ENCODE data around the gene SAPCD1.
A peak's percentile ranks its signal among the peaks of the same experiment; 100 is the strongest.

The SAPCD1 gene

DNA sequence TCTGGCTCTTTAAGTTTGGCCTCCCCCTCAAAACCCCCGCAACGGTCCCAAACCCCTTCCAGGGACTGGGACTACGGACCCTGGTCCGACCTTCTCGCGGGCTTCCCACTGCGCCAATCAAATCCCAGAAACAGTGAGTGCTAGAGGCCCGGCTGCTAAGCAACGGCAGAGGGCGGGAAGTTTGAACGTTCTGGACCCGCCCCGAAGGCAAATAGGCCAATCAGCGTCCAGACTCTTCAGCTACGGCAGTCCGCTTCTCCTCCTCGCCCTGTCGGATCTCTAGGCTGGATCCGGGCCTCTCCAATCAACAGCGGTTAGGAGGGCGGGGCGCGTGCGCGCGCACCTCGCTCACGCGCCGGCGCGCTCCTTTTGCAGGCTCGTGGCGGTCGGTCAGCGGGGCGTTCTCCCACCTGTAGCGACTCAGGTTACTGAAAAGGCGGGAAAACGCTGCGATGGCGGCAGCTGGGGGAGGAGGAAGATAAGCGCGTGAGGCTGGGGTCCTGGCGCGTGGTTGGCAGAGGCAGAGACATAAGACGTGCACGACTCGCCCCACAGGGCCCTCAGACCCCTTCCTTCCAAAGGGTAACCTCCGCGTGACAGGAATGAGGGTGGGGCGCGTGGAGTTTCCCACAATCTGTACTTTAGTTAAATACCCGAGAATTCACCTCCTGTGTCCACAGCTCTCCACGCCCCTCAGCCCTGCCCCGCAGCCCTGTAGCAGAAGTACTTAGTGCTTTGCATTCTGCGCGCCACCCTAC is 22.6 kb upstream of the SAPCD1 start, which contains the start of gene MSH5:
TSS of gene MSH5 (plus strand) at position 367 of the 758 bp plus-strand sequence. CDS start 462 bp downstream, outside the sequence.
- peaks cover 28% of the 10 kb centered on the region for H3K4me1 ChIP-seq (ENCODE audit: control insufficient read depth, insufficient read depth, low read length, unreplicated experiment)
- peak within 1 kb of the TSS; percentile 67 for H2AFZ ChIP-seq (ENCODE audit: low read length, unreplicated experiment)
- H3K4me3 ChIP-seq (ENCODE audit: low read depth, low read length) = peak within 1 kb of the TSS; percentile 80
- H3K79me2 ChIP-seq (ENCODE audit: control insufficient read depth, insufficient read depth, low read length, unreplicated experiment) = peaks cover 32% of the 10 kb centered on the region
- no peaks in the 10 kb centered on the region for H3K36me3 ChIP-seq (ENCODE audit: insufficient read depth, low read length)
- H3K27ac ChIP-seq (ENCODE audit: low read depth, low read length) = peak within 1 kb of the TSS; percentile 89
- no peaks in the 10 kb centered on the region for H3K27me3 ChIP-seq (ENCODE audit: insufficient read depth, low read length)

DNA sequence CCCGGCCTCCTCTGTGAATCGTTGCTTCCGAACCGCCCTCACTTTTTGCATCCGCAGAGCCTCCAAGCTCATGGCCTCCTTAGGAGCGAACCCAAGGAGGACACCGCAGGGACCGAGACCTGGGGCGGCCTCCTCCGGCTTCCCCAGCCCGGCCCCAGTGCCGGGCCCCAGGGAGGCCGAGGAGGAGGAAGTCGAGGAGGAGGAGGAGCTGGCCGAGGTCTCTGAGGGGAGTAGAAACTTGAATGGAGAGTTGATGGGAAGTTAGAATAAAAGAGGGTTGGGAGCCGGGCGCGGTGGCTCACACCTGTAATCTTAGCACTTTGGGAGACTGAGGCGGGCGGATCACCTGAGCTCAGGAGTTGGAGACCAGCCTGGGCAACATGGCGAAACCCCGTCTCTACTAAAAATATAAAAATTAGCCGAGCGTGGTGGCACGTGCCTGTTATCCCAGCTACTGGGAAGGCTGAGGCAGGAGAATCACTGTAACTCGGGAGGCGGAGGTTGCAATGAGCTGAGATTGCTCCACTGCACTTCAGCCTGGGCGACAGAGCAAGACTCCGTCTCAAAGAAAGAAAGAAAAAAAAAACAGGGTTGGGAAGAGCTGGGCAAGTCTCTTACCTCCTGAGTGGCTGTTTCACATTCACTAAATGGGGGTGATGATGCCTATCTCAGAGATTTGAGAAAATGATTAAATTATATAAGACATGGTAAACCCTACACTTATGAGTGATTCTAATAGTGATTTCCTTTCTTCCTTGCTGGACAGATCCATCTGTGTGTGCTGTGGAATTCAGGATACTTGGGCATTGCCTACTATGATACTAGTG is 21.8 kb upstream of the SAPCD1 start:
- H3K36me3 ChIP-seq (ENCODE audit: insufficient read depth, low read length) = no peaks in the 10 kb centered on the region

GRCh38 chr6:31741815-31742214 is 20.6 kb upstream of the SAPCD1 start:
- Histone ChIP-seq H3K4me1 (ENCODE audit: control insufficient read depth, insufficient read depth, low read length, unreplicated experiment) (peaks cover 24% of the 10 kb centered on the region), H3K4me3 (ENCODE audit: low read depth, low read length) (no peak overlapping the region), H3K27me3 (ENCODE audit: insufficient read depth, low read length) (no peaks in the 10 kb centered on the region), H3K27ac (ENCODE audit: low read depth, low read length) (no peak overlapping the region), H3K79me2 (ENCODE audit: control insufficient read depth, insufficient read depth, low read length, unreplicated experiment) (peaks cover 12% of the 10 kb centered on the region), H3K36me3 (ENCODE audit: insufficient read depth, low read length) (no peaks in the 10 kb centered on the region), H2AFZ (ENCODE audit: low read length, unreplicated experiment) (no peak overlapping the region)

More for the DNA sequence above, 21.8 kb upstream of the SAPCD1 start:
- peak overlapping the region; percentile 15; the same call in 1 of the 2 replicates for H3K27ac ChIP-seq (ENCODE audit: low read depth, low read length)
- no peaks in the 10 kb centered on the region for H3K27me3 ChIP-seq (ENCODE audit: insufficient read depth, low read length)
- H2AFZ ChIP-seq (ENCODE audit: low read length, unreplicated experiment) = peak overlapping the region; percentile 0
- peaks cover 28% of the 10 kb centered on the region for H3K4me1 ChIP-seq (ENCODE audit: control insufficient read depth, insufficient read depth, low read length, unreplicated experiment)
- H3K79me2 ChIP-seq (ENCODE audit: control insufficient read depth, insufficient read depth, low read length, unreplicated experiment) = peaks cover 25% of the 10 kb centered on the region
- peak overlapping the region; percentile 80 for H3K4me3 ChIP-seq (ENCODE audit: low read depth, low read length)

GRCh38 chr6:31742894-31743293 is 19.6 kb upstream of the SAPCD1 start:
- H3K79me2 ChIP-seq (ENCODE audit: control insufficient read depth, insufficient read depth, low read length, unreplicated experiment) = peaks cover 11% of the 10 kb centered on the region
- no peak overlapping the region for H3K27ac ChIP-seq (ENCODE audit: low read depth, low read length)
- no peak overlapping the region for H3K4me3 ChIP-seq (ENCODE audit: low read depth, low read length)
- H3K4me1 ChIP-seq (ENCODE audit: control insufficient read depth, insufficient read depth, low read length, unreplicated experiment) = peaks cover 17% of the 10 kb centered on the region
- no peaks in the 10 kb centered on the region for H3K27me3 ChIP-seq (ENCODE audit: insufficient read depth, low read length)
- H3K36me3 ChIP-seq (ENCODE audit: insufficient read depth, low read length) = peaks cover 6% of the 10 kb centered on the region; the same call in 1 of the 2 replicates
- H2AFZ ChIP-seq (ENCODE audit: low read length, unreplicated experiment) = no peak overlapping the region

DNA sequence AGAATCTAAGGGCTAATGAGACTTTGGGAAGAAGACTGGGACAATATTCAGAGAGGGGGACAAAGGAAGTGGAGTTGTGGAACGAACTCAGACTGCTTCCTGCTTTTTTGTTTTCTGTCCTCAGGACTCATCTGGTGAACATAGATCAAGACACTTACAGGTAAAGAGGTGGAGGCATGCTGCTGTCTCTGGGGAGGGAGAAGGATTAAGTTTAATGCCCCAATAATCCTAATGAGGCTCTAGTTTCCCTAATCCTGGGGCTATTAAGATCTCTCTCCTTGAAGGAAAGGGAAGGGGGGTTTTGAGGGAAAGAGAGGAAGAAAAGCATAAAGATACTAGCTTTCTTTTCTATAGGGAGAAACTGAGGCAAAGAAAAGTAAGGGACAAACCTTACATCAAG is 18.0 kb upstream of the SAPCD1 start:
- peaks cover 8% of the 10 kb centered on the region; the same call in 1 of the 2 replicates for H3K36me3 ChIP-seq (ENCODE audit: insufficient read depth, low read length)
- no peak overlapping the region for H3K4me3 ChIP-seq (ENCODE audit: low read depth, low read length)
- no peaks in the 10 kb centered on the region for H3K27me3 ChIP-seq (ENCODE audit: insufficient read depth, low read length)
- H3K79me2 ChIP-seq (ENCODE audit: control insufficient read depth, insufficient read depth, low read length, unreplicated experiment) = peaks cover 11% of the 10 kb centered on the region
- no peak overlapping the region for H2AFZ ChIP-seq (ENCODE audit: low read length, unreplicated experiment)
- H3K27ac ChIP-seq (ENCODE audit: low read depth, low read length) = no peak overlapping the region
- H3K4me1 ChIP-seq (ENCODE audit: control insufficient read depth, insufficient read depth, low read length, unreplicated experiment) = peaks cover 3% of the 10 kb centered on the region

GRCh38 chr6:31749301-31750036 is 13.0 kb upstream of the SAPCD1 start:
- H3K27ac ChIP-seq (ENCODE audit: low read depth, low read length) = no peak overlapping the region
- H3K27me3 ChIP-seq (ENCODE audit: insufficient read depth, low read length) = no peaks in the 10 kb centered on the region
- peaks cover 11% of the 10 kb centered on the region; the same call in 1 of the 2 replicates for H3K36me3 ChIP-seq (ENCODE audit: insufficient read depth, low read length)
- H3K79me2 ChIP-seq (ENCODE audit: control insufficient read depth, insufficient read depth, low read length, unreplicated experiment) = no peaks in the 10 kb centered on the region
- no peak overlapping the region for H2AFZ ChIP-seq (ENCODE audit: low read length, unreplicated experiment)
- H3K4me3 ChIP-seq (ENCODE audit: low read depth, low read length) = no peak overlapping the region
- H3K4me1 ChIP-seq (ENCODE audit: control insufficient read depth, insufficient read depth, low read length, unreplicated experiment) = peaks cover 14% of the 10 kb centered on the region

- no peak overlapping the region for H2AFZ ChIP-seq (ENCODE audit: low read length, unreplicated experiment)
- H3K79me2 ChIP-seq (ENCODE audit: control insufficient read depth, insufficient read depth, low read length, unreplicated experiment) = no peaks in the 10 kb centered on the region
- H3K27ac ChIP-seq (ENCODE audit: low read depth, low read length) = no peak overlapping the region
- H3K4me1 ChIP-seq (ENCODE audit: control insufficient read depth, insufficient read depth, low read length, unreplicated experiment) = peaks cover 14% of the 10 kb centered on the region
- peaks cover 11% of the 10 kb centered on the region; the same call in 1 of the 2 replicates for H3K36me3 ChIP-seq (ENCODE audit: insufficient read depth, low read length)
- no peak overlapping the region for H3K4me3 ChIP-seq (ENCODE audit: low read depth, low read length)
- no peaks in the 10 kb centered on the region for H3K27me3 ChIP-seq (ENCODE audit: insufficient read depth, low read length)
Observed at GRCh38 chr6:31750411-31751022, 11.9 kb upstream of the SAPCD1 start.

DNA sequence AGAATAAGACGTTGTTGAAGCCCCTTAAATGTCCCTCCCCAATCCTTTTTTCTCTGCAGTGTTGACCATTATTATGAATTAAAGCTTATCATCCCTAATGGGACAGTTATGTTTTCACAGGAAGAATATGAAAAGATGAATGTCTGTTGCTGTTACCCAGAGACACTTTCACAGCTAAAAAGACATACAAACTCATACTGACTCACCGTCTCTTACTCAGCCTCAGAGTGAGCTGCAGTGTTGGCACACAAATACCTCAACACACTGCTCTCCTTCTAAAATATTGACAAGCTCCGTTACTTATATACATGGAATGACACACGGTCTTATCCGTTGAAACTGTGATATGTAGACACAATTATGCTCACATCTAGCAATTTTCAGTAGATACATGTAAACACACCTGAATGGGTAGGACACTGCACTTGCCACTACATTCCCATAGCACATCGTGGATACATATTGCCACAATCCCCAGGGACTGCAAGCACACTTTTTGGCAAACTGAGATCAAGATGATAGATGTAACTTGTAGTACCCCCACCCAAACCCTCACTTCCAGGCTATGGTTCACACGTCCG is 9.6 kb upstream of the SAPCD1 start:
- Histone ChIP-seq H3K27ac (ENCODE audit: low read depth, low read length) (peak overlapping the region; percentile 69), H3K4me3 (ENCODE audit: low read depth, low read length) (no peak overlapping the region), H2AFZ (ENCODE audit: low read length, unreplicated experiment) (no peak overlapping the region), H3K79me2 (ENCODE audit: control insufficient read depth, insufficient read depth, low read length, unreplicated experiment) (no peaks in the 10 kb centered on the region), H3K27me3 (ENCODE audit: insufficient read depth, low read length) (no peaks in the 10 kb centered on the region), H3K4me1 (ENCODE audit: control insufficient read depth, insufficient read depth, low read length, unreplicated experiment) (peaks cover 11% of the 10 kb centered on the region), H3K36me3 (ENCODE audit: insufficient read depth, low read length) (peaks cover 6% of the 10 kb centered on the region; the same call in 1 of the 2 replicates)

GRCh38 chr6:31758281-31758680 is 4.2 kb upstream of the SAPCD1 start:
- Histone ChIP-seq H2AFZ (ENCODE audit: low read length, unreplicated experiment) (no peak overlapping the region), H3K36me3 (ENCODE audit: insufficient read depth, low read length) (no peaks in the 10 kb centered on the region), H3K79me2 (ENCODE audit: control insufficient read depth, insufficient read depth, low read length, unreplicated experiment) (no peaks in the 10 kb centered on the region), H3K4me1 (ENCODE audit: control insufficient read depth, insufficient read depth, low read length, unreplicated experiment) (peaks cover 6% of the 10 kb centered on the region), H3K27me3 (ENCODE audit: insufficient read depth, low read length) (no peaks in the 10 kb centered on the region), H3K4me3 (ENCODE audit: low read depth, low read length) (no peak overlapping the region), H3K27ac (ENCODE audit: low read depth, low read length) (no peak overlapping the region)

- no peak overlapping the region for H3K4me3 ChIP-seq (ENCODE audit: low read depth, low read length)
- H3K27me3 ChIP-seq (ENCODE audit: insufficient read depth, low read length) = no peaks in the 10 kb centered on the region
- H3K27ac ChIP-seq (ENCODE audit: low read depth, low read length) = no peak overlapping the region
- H2AFZ ChIP-seq (ENCODE audit: low read length, unreplicated experiment) = no peak overlapping the region
- no peaks in the 10 kb centered on the region for H3K79me2 ChIP-seq (ENCODE audit: control insufficient read depth, insufficient read depth, low read length, unreplicated experiment)
- no peaks in the 10 kb centered on the region for H3K36me3 ChIP-seq (ENCODE audit: insufficient read depth, low read length)
- peaks cover 6% of the 10 kb centered on the region for H3K4me1 ChIP-seq (ENCODE audit: control insufficient read depth, insufficient read depth, low read length, unreplicated experiment)
Observed at GRCh38 chr6:31760790-31761189, 1.7 kb upstream of the SAPCD1 start.
